K562 (cell line): ENCODE data around the gene APOC1. TPM values are rescaled to one million over a fixed set of nuclear protein-coding genes. Genes with fewer than 3 reads are reported as not detected.

ENCODE experiments used
- CTBP1 ChIP-seq: fragments of 450-650 bp; IDR thresholded peaks from 2 replicates; pipeline ENCODE4 v1.6.1; 2016; ENCODE audit warnings: borderline replicate concordance
- FOXK1 ChIP-seq: sonication (generic); formaldehyde crosslinking; IDR thresholded peaks from 2 replicates; pipeline ENCODE4 v1.8.0; 2022; ENCODE audit warnings: missing genetic modification reagents, mild to moderate bottlenecking, borderline replicate concordance
- GATAD2A ChIP-seq: fragments of 450-650 bp; IDR thresholded peaks from 2 replicates; pipeline ENCODE4 v1.6.1; 2017
- GTF2F1 ChIP-seq: IDR thresholded peaks from 2 replicates; pipeline ENCODE4 v1.6.1; 2011; ENCODE audit warnings: low read depth, low read length, improper control_type of control experiment
- MTA3 ChIP-seq: fragments of 450-650 bp; formaldehyde crosslinking; IDR thresholded peaks from 2 replicates; pipeline ENCODE4 v1.6.1; 2017; ENCODE audit warnings: mild to moderate bottlenecking, borderline replicate concordance
- NFIC ChIP-seq: fragments of 450-650 bp; IDR thresholded peaks from 2 replicates; pipeline ENCODE4 v1.6.1; 2017; ENCODE audit warnings: mild to moderate bottlenecking, inconsistent platforms
- SMAD4 ChIP-seq: fragments of 250-450 bp; sonication (Bioruptor Pico); conservative IDR thresholded peaks from 2 replicates; pipeline ENCODE4 v1.8.0; 2021; ENCODE audit warnings: inconsistent platforms, mild to moderate bottlenecking, moderate library complexity
- TAF1 ChIP-seq: IDR thresholded peaks from 2 replicates; pipeline ENCODE4 v1.6.1; 2011; ENCODE audit warnings: mild to moderate bottlenecking, low read length, moderate library complexity; ENCODE audit not compliant: insufficient read depth, control insufficient read depth, severe bottlenecking; ENCODE audit errors: extremely low read depth
- polyA plus RNA-seq, 8 experiments: library from polyadenylated mRNA; depleted of rRNA in 4 of 8; stranded (reverse) in 5 of 8; unstranded in 3 of 8; fragments of >200 nt; fragmentation: Nextera tagmentation in 2 of 8; fragmentation: Illumina TruSeq in 1 of 8; extraction: Ambion mirVana in 2 of 8; extraction: Trizol in 1 of 8; gene quantifications; 2 replicates each; pipeline versions ENCODE4 v1.2.1 to v1.2.3, GENCODE V29; 2011 to 2014; ENCODE audit warnings: inconsistent platforms in 1 of 8, missing spikeins in 1 of 8
- total RNA-seq, 7 experiments: library from RNA; depleted of rRNA in 6 of 7; stranded (reverse); fragments of >200 nt in 6 of 7; fragmentation: Illumina TruSeq in 2 of 7; extraction: Trizol in 2 of 7; gene quantifications; 2 replicates each; pipeline versions ENCODE4 v1.2.1 to v1.2.3, GENCODE V29; 2011 to 2021; ENCODE audit warnings: low replicate concordance in 1 of 7
- TF ChIP-seq, protein P1 (sequence below): sonication (generic); formaldehyde crosslinking; IDR thresholded peaks from 2 replicates; pipeline ENCODE4 v1.8.1; 2023; ENCODE audit warnings: mild to moderate bottlenecking, missing genetic modification reagents, moderate library complexity

Gene APOC1
- total and polyA plus RNA-seq, 9 of the 15 experiments (the other 6 are each of a cell fraction or from before 2014, with no cell fraction given), result 115 to 408 (median 220) TPM

DNA sequence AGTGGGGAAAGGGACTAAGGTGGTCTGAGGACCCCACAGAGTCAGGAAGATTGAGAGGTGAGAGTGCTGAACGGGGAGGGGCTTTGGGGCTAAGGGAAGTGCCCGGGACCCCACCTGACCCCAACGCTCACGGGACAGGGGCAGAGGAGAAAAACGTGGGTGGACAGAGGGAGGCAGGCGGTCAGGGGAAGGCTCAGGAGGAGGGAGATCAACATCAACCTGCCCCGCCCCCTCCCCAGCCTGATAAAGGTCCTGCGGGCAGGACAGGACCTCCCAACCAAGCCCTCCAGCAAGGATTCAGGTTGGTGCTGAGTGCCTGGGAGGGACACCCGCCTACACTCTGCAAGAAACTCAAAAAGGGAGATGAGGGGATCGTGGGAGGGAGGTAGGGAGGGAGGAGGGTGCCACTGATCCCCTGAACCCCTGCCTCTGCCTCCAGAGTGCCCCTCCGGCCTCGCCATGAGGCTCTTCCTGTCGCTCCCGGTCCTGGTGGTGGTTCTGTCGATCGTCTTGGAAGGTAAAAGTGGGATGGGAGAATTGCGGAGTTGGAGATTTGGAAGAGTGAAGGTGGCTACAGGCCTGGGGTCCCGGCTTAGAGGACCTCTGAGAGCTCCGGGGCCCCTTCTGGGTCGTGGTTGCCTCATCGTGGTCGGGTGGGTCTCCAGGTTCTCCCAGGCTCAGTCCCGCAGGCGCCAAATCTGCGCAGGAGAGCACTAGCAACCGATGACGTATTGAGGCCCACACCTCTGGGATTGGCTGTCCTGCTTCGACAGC, at the start of gene APOC1 (continued):
- TF ChIP-seq SMAD4 (CRISPR knock-in tag) (0 out of 2 replicates have a peak, but pooled peaks have one; percentile 52), GTF2F1 (peak; percentile 92; the same call in 1 of the 2 replicates), MTA3 (peak; percentile 93; the same call in 1 of the 2 replicates), FOXK1 (peak; percentile 76; the same call in 1 of the 2 replicates), NFIC (peak; percentile 40; the same call in 1 of the 2 replicates), CTBP1 (peak; percentile 67; the same call in 1 of the 2 replicates), TAF1 (peak; percentile 42), GATAD2A (peak; percentile 85)
- TF ChIP-seq, protein P1, sequence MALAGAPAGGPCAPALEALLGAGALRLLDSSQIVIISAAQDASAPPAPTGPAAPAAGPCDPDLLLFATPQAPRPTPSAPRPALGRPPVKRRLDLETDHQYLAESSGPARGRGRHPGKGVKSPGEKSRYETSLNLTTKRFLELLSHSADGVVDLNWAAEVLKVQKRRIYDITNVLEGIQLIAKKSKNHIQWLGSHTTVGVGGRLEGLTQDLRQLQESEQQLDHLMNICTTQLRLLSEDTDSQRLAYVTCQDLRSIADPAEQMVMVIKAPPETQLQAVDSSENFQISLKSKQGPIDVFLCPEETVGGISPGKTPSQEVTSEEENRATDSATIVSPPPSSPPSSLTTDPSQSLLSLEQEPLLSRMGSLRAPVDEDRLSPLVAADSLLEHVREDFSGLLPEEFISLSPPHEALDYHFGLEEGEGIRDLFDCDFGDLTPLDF (CRISPR knock-in tag), result peak; percentile 71
